ENCODE data around the gene MIR17HG.
A peak's percentile ranks its signal among the peaks of the same experiment; 100 is the strongest.

MIR17HG gene

DNA sequence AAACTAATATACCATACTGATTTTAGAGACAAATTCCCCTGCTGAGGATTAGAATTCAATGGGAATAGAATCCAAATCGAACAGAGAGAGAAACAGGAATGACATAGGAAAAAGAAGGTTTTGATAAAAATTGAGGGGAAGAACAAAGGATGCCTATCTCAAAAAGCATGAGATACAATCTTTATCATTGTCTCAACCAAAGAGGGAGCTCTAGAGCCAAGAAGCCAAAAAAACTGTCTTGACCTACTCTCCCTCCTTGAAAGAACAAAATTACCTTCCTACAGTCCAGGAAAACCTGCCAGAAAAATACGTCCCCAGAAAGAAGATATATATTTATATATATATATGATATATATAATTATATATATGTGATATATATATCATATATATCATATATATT lies 39.2 kb upstream of the MIR17HG start:
- FAIRE-seq (peak; percentile 25), DNase-seq (ENCODE audit: insufficient read length, low spot score) (no peak)
- TF ChIP-seq, protein P1, sequence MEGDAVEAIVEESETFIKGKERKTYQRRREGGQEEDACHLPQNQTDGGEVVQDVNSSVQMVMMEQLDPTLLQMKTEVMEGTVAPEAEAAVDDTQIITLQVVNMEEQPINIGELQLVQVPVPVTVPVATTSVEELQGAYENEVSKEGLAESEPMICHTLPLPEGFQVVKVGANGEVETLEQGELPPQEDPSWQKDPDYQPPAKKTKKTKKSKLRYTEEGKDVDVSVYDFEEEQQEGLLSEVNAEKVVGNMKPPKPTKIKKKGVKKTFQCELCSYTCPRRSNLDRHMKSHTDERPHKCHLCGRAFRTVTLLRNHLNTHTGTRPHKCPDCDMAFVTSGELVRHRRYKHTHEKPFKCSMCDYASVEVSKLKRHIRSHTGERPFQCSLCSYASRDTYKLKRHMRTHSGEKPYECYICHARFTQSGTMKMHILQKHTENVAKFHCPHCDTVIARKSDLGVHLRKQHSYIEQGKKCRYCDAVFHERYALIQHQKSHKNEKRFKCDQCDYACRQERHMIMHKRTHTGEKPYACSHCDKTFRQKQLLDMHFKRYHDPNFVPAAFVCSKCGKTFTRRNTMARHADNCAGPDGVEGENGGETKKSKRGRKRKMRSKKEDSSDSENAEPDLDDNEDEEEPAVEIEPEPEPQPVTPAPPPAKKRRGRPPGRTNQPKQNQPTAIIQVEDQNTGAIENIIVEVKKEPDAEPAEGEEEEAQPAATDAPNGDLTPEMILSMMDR (IDR thresholded peaks at IDR 0.05; ENCODE audit: insufficient read depth, missing control alignments): peak; percentile 25

DNA sequence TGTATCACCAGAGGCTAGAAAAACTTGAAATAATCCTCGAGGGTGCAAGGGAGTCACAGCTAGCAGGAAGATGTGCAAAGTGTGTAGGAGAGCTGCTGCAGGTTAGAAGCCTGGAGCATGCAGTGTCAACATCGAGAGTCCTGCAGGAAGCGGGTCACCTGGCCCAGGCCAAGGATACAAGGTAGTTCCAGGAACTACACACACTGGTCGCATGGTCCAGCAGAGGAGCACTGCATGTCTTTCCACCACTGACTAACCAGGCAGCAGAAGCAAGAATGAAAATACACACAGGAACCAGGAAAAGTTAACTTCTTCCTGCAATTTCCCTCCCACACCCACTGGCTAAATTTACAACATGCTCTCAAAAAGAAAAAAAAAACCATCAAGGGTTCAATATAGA lies 36.0 kb upstream of the MIR17HG start:
- DNase-seq (ENCODE audit: insufficient read length, low spot score) (no peak), FAIRE-seq (no peak)
- TF ChIP-seq, protein P1 (IDR thresholded peaks at IDR 0.05; ENCODE audit: insufficient read depth, missing control alignments): no peak

DNA sequence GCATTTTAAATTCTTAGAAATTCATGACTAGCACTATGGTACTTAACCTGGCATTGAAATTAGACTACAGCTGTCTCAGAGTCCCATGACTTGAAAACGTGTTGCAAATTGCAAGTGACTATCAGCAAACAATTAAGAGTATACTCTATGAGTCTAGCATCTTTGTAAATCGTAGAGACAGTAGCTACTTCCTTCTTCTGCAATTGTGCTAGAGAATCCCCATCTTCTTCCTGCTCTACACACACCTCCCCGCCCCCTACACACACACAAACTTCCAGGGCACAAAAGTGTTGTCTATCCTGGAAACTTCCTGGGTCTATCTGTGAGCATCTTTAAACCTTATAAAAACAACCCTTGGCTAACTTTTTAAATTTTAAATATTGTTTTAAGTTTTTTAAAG lies 35.2 kb upstream of the MIR17HG start:
- TF ChIP-seq, protein P1 (IDR thresholded peaks at IDR 0.05; ENCODE audit: insufficient read depth, missing control alignments): no peak
- DNase-seq (ENCODE audit: insufficient read length, low spot score) (no peak), FAIRE-seq (no peak)

DNA sequence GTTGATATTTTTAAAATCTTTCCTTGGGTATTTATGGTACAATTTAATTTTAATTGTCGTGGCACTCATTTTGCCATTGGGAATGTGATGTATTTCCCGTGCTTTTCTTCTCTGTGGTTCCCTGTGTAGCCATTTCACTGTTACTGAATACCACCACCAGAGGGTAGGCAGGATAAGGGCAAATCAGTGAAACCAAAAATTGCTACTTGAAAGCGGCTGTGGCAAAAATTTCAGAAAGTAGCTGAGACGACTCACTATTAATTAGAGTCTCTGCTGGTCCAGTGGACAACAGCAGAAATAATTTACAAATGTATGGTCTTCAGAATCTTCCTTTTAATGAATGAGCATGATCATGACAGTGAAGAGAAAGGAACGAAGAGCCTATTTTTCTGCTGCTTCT lies 34.4 kb upstream of the MIR17HG start:
- TF ChIP-seq, protein P1 (IDR thresholded peaks at IDR 0.05; ENCODE audit: insufficient read depth, missing control alignments): peak; percentile 67
- no peak for DNase-seq (ENCODE audit: insufficient read length, low spot score)
- no peak for FAIRE-seq

DNA sequence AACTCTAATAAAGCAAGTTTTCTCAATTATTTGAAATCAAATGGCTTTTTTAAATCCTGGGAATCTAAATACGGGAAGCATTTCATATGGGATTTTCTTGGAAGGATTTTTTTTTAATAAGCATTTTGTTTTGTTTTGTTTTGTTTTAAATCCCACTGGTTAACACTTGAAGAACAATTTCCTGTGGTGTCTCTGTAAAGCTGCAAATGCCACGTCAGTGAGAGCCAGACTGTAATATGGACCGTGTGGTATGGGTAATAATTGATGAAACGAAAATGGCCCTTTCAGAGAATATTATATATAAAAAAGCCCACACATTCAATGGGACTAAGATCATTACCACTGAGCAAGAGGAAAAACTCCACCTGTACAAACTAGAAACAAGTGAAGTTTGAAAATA lies 33.9 kb upstream of the MIR17HG start:
- TF ChIP-seq, protein P1 (IDR thresholded peaks at IDR 0.05; ENCODE audit: insufficient read depth, missing control alignments): no peak
- FAIRE-seq: no peak

DNA sequence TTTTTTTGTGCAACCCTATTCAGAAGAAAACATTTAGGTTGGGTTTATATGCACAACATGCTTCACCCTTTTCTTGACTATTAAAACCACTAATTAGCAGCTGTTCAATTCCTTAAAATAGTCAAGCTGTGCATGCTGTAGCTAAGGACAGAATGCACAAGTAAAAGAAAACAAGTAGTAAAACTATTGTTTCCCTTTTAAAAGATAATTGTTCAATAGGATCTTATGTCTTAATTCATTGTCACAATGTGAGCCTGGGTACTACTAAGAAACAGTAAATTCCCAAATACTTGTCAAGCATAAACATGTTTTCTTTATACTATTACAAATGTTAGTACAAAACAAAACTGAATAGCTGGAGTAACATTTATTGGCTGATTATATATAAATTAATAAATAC lies 32.6 kb upstream of the MIR17HG start:
- no peak for DNase-seq (ENCODE audit: insufficient read length, low spot score)
- peak; percentile 51 for FAIRE-seq
- TF ChIP-seq, protein P1 (IDR thresholded peaks at IDR 0.05; ENCODE audit: insufficient read depth, missing control alignments): no peak

More for the DNA sequence above, 33.9 kb upstream of the MIR17HG start:
- no peak for DNase-seq (ENCODE audit: insufficient read length, low spot score)

DNA sequence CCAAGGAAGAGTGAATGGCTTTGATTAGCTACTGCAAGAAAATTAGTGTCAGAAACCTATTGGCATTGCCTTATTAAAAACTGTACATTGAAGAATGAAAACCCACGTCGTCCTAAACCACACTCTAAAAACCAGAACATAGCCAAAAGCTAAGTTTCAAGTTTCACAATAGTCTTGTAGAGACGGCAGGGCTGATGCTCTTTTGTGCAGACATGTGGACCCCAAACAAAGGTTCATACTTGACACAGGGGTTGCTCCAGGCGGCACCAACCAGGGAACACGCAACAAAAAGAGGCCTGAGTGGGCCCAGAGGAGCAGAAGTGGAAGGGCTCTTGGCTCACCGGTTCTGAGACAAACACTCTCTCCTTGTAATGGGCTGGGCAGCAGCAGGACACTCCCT lies 28.6 kb upstream of the MIR17HG start:
- TF ChIP-seq, protein P1 (IDR thresholded peaks at IDR 0.05; ENCODE audit: insufficient read depth, missing control alignments): no peak
- FAIRE-seq (no peak), DNase-seq (ENCODE audit: insufficient read length, low spot score) (no peak)
